Islet of Langerhans (tissue), 1 donor: ENCODE data around the gene ARSB.
"Not testable (repeated sequence)": the region's sequence is repeated elsewhere in the genome, so short reads cannot be mapped to it uniquely, and the experiment has no call there.

Experiments
- FAIRE-seq: peaks from one replicate; lab custom pipeline; 2011; peaks lifted over from hg19 to GRCh38; lab: Jason Lieb, UNC

ARSB gene

DNA sequence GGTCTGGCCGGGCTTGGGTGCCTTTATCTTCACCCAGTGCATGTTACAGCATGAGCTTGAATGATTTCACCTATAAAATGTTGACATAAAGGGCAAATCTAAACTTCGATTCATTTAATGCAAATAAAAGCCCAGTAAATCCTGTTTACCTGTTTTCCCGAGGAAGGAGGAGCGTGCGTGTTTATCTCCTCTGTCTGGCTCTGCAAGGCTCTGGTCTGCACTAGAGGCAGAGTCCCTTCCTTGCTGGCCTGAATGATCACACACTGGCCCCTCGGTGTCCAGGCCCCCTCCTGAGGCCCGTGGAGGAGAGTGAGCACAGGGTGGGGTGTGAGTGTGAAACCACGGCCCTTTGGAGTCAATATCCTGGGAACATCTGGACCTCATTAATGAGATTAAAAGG, 211.5 kb downstream of the ARSB start:
- no peak for FAIRE-seq

GRCh38 chr5:78771260-78772205, 213.6 kb downstream of the ARSB start:
- no peak for FAIRE-seq

DNA sequence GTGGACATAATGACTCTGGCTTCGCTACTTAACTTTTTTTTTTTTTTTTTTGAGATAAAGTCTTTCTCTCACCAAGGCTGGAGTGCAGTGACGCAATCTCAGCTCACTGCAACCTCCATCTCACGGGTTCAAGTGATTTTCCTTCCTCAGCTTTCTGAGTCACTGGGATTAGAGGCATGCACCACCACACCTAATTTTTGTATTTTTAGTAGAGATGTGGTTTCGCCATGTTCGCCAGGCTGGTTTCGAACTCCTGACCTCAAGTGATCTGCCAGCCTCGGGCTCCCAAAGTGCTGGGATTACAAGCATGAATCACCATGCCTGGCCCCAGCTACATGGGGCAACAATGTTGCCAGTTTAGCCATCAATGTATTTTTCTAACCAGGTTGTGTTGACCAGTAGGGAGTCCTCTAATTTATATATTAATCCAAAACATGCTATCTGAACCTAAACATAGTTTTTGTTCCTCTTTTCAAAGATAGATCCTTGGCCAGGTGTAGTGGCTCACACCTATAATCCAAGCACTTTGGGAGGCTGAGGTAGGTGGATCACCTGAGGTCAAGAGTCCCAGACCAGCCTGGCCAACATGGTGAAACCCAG, 216.2 kb downstream of the ARSB start:
- FAIRE-seq, result no peak

DNA sequence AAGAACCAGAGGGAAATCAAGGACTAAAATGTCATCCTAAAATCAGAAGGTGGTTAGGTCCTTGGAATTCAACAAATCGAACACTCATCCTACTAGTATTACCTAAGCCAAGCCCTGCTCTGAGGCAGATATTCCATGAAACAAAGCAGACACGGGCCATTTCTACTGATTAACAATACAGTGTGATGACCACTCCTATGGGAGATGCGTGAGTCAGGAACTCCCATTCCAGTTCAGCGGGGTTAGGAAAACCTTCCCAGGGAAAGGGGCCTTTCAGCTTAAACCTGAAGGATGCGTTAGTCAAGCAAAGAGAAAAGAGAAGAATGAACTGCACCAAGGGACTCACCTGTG, 218.7 kb downstream of the ARSB start:
- no peak for FAIRE-seq

DNA sequence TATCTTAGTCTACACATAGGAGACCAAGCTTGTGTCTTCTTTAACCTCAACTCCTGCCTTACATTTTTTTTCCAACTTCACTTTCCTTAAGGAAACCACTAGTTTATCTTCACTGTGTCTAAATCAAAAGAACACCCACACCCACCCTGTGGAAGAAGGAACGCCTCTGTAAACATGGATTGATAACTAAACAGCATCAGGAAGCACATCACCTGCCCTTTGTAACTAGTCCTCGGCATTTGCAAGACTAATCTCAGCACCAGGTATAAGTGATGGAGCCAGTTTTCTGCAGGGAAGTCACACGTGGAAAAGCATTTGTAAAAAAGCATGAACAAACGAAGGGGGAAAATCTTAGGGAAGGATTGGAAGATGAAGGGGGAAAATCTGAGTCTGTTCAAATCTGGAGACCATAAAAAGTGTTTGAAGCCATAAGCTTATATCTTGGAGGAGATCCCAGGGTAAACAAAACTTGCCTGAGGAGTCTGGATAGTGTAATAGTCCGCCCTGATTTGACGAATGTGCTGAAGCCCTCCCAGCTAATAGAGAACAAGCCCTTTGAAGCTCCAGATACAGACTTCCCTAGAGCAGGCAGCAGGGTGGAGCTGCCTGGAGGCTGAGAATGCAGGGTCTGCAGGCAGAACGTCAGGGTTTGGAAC, 219.2 kb downstream of the ARSB start:
- FAIRE-seq, result no peak

DNA sequence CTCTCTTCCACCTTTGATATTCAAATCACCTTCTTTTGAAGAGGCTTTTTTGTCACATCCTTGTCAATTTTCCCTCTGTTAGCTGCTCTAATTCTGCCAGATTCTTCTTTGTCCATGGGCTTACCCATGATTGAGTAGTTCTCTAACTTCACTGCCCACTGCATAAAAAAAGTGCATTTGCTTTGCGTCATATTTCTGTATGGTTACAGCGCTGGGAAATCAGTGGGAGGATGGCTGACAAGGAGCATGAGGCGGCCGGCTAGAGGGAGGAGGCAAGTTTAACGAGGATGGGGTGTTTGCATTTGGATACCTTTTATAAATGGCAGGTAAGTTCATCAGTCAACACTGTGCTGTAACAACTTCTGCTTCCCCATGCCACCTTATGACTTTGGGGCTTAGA, 220.0 kb downstream of the ARSB start:
- no peak for FAIRE-seq

DNA sequence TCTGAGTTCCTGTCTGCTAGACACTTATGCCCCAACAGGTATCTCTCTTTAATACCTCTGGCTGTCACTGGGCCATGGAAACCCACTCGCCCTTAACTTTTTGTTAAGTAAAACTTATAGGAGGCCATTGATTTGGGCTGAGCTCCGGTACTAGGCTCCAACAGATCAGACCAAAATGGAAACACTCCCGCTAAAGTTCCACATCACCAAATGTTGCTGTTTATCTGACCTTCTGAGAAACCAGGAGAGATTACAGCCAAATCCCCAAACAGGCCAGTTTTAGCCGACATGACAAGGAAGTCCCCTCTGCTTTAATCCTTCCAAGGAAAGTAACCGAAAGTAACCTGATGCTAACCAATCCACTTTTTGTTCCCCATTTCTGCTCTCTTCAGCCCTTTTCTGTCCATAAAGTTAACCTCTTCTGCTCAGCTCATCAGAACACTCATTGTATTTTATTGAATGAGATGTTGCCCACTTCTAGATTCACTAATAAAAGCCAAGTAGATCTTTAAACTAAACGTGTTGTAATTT, 221.4 kb downstream of the ARSB start:
- no peak for FAIRE-seq

GRCh38 chr5:78762743-78763142, 222.4 kb downstream of the ARSB start:
- FAIRE-seq, result not testable (repeated sequence)

GRCh38 chr5:78761840-78762239, 223.3 kb downstream of the ARSB start:
- FAIRE-seq, result no peak

DNA sequence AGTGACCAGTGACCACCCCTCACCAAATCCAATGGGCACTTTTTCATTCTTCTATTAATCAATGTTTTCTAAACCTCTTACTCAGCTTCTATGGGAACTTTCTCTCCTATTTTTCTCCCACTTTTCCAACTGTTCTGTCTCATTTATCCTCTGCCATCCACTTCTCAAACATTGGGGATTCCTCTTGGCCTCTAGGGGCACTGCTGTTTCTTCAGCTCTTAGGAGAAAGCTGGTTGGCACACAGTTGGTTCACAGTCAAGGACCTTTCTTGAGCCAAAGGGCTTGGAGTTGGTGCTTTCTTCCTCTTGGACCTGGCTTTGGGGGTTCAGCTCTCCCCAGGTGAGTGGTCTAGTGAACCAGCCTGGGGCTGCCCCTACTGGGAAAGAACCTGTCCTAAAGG, 224.3 kb downstream of the ARSB start:
- FAIRE-seq, result no peak

DNA sequence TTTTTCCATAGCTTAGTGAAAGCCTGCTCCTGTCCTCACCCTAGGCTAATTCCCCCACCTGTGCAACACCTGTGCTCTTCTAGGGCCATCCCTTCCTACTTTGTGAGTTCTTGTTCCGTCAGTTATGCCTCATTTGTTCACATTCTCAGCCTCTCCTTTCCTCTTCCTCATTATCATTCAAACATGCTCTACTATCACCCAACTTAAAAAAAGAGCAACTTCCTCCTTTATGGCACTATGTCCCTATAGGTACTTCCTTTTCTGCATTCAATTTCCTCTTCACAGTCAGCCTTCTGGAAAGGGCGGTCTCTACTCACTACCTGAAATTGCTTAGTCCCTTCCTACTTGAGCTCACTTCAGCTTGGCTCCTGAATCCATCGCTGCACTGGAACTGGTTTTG, 224.7 kb downstream of the ARSB start:
- FAIRE-seq, result no peak

GRCh38 chr5:78758169-78758839, 226.8 kb downstream of the ARSB start:
- FAIRE-seq, result no peak

DNA sequence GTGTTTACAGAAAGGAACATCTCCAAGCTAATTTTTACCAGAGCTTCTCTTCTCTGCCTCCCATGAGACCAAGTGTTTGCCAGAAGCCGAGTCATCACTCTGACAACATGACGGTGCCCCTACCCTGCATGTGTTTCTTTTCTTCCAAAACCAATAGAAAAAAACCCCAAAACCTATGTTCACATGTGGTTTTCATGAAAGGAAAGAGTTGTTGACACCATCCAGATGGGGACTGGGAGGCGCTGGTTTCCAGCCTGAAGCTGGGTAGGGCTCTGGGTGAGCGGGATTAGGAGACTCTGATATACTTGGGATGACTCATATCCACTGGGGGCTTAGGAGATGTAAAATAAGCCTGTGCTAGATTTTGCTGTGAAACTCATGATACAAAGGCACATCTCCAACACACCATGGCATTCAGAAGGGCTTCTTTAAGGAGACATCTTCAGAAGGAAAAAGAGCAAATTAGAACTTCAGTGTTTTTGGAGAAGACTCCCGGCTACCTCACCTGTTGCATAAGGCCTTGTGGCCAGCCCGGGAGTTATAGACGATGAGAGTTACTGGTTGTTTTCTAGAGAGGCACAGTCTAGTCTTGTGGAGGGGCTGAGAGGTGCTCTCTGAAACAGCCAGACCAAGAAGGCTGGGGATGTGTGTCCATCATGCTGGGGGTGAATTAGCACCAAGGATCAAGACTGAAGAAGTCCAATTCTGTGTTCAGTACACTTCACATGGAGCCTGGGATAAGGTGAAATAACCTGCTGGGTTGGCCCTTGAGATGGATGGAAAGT, 227.6 kb downstream of the ARSB start:
- no peak for FAIRE-seq

GRCh38 chr5:78756858-78757257, 228.3 kb downstream of the ARSB start:
- FAIRE-seq, result no peak

DNA sequence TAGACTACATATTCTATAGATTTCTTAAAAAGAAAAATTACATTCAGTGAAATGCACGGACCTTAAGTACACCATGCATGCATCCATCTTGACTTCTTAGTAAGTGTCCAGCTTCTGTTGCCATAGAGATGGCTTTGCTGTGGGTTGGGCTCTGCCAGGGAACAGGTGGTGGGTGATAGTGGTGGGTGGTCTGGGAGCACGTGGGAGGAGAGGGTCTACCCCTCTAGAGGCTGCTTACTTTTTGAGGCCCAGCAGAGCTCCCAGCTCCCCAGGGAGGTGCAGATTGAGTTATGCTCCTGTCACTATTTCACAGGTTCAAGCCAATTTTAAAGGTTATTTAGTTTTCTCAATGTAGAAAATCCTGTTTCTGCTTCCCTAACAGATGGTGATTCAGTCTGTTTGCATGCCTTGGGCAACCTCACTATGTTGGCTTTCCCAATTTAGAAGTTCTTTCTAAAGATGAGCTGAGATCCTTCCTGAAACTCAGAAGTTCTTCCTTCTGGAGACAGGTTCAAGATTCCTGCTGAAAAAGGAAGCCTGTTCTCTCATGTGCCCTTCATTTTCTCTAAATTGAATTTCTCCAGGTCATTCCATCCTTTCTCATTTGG, 229.2 kb downstream of the ARSB start:
- FAIRE-seq, result no peak

DNA sequence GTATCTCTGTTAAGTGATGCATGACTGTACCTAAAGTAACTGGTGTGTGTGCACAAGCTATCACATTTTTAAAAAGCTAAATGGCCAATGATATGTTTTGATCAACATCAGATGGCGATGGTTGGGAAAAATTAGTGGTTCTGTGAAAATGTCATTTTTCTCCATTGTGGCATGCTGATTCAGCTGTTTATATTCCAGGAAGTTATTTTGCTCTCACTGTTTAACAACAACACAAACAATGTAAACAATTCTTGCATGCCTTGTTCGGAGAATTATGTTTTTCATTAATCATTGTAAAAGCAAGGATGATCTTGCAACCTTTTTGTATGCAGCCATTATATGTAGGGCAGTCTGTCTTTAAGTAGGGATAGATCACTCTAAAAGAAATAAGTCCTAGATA, 230.5 kb downstream of the ARSB start:
- no peak for FAIRE-seq

GRCh38 chr5:78753093-78753531, 232.0 kb downstream of the ARSB start:
- no peak for FAIRE-seq

GRCh38 chr5:78751872-78752271, 233.2 kb downstream of the ARSB start:
- no peak for FAIRE-seq

GRCh38 chr5:78750281-78750680, 234.8 kb downstream of the ARSB start:
- FAIRE-seq, result no peak

GRCh38 chr5:78747705-78748359, 237.3 kb downstream of the ARSB start:
- FAIRE-seq, result no peak

GRCh38 chr5:78747055-78747454, 238.1 kb downstream of the ARSB start:
- no peak for FAIRE-seq
